Measurements from ENCODE around the gene SETD7.

GRCh38 chr4:139593091-139593564 lies 37.1 kb upstream of the SETD7 start:
- no peak for TF ChIP-seq CTCF (IDR thresholded peaks at IDR 0.05)
- no peak for TF ChIP-seq POLR2A (IDR thresholded peaks at IDR 0.05)
- no peak for TF ChIP-seq POLR2AphosphoS5 (IDR thresholded peaks at IDR 0.05)

Measured in prostate gland (tissue), 2 donors.